Renal pelvis (tissue), 3 donors: Measurements from ENCODE around the gene R3HDM4. TPM values are rescaled to one million over a fixed set of nuclear protein-coding genes. Genes with fewer than 3 reads are reported as not detected.

ENCODE experiments used
- polyA plus RNA-seq, 3 donors: library from polyadenylated mRNA; unstranded; fragments of 120-200 nt; gene quantifications; one replicate each; pipeline ENCODE4 v1.2.1, GENCODE V29; 2013; ENCODE audit not compliant: insufficient read length in 3 of 3

Gene R3HDM4
- polyA plus RNA-seq, 3 donors: 43.1 to 58.3 (median 51.9) TPM

Other genes starting within 250 kb of the R3HDM4 start
- 10 to 100 TPM; 21.7 to 24.4 (median 23.3) TPM for gene FSTL3, start 236.8 kb downstream of the R3HDM4 start, polyA plus RNA-seq
- under 1 TPM in 2 of 3 donors, not detected in 1; 0.33 to 0.51 TPM for gene PRSS57, start 217.8 kb downstream of the R3HDM4 start, polyA plus RNA-seq
- 100 to 1,000 TPM in 2 of 3 donors, 10 to 100 TPM in 1; 89.8 to 119 (median 113) TPM for gene PALM, start 204.3 kb downstream of the R3HDM4 start, polyA plus RNA-seq
- gene MISP, start 162.1 kb downstream of the R3HDM4 start, polyA plus RNA-seq: 10 to 100 TPM in 1 of 3 donors, 1 to 10 TPM in 2; 7.1 to 11.2 (median 7.5) TPM
- gene PTBP1, start 115.8 kb downstream of the R3HDM4 start, polyA plus RNA-seq: 100 to 1,000 TPM; 400 to 450 (median 417) TPM
- 10 to 100 TPM; 11.2 to 25.9 (median 17.1) TPM for gene PLPPR3, start 91.3 kb downstream of the R3HDM4 start, polyA plus RNA-seq
- gene AZU1, start 85.4 kb downstream of the R3HDM4 start, polyA plus RNA-seq: 1 to 10 TPM; 1.0 to 3.4 (median 2.2) TPM
- gene PRTN3, start 72.2 kb downstream of the R3HDM4 start, polyA plus RNA-seq: 1 to 10 TPM; 1.2 to 2.0 (median 1.4) TPM
- under 1 TPM; 0.25 to 0.51 (median 0.46) TPM for gene ELANE, start 60.9 kb downstream of the R3HDM4 start, polyA plus RNA-seq
- gene CFD, start 53.6 kb downstream of the R3HDM4 start, polyA plus RNA-seq: 1 to 10 TPM; 3.9 to 4.4 (median 4.2) TPM
- gene MED16, start 20.0 kb downstream of the R3HDM4 start, polyA plus RNA-seq: 10 to 100 TPM; 60.6 to 71.4 (median 63.5) TPM
- gene RNU6-9, start 19.7 kb downstream of the R3HDM4 start, polyA plus RNA-seq: not detected
- gene KISS1R, start 4.1 kb upstream of the R3HDM4 start, polyA plus RNA-seq: 1 to 10 TPM in 1 of 3 donors, under 1 TPM in 2; 0.94 to 1.3 (median 0.98) TPM
- gene ARID3A, start 12.8 kb upstream of the R3HDM4 start, polyA plus RNA-seq: 10 to 100 TPM; 25.3 to 38.8 (median 31.6) TPM
- gene WDR18, start 71.1 kb upstream of the R3HDM4 start, polyA plus RNA-seq: 10 to 100 TPM; 48.4 to 63.9 (median 61.6) TPM
- gene GRIN3B, start 87.2 kb upstream of the R3HDM4 start, polyA plus RNA-seq: 1 to 10 TPM in 1 of 3 donors, under 1 TPM in 2; 0.87 to 1.1 (median 0.91) TPM
- 100 to 1,000 TPM; 126 to 135 (median 134) TPM for gene TMEM259, start 107.9 kb upstream of the R3HDM4 start, polyA plus RNA-seq
- gene RNU6-2, start 108.3 kb upstream of the R3HDM4 start, polyA plus RNA-seq: not detected
- 100 to 1,000 TPM; 171 to 183 (median 174) TPM for gene CNN2, start 113.4 kb upstream of the R3HDM4 start, polyA plus RNA-seq
- 10 to 100 TPM in 1 of 3 donors, 1 to 10 TPM in 2; 8.9 to 11.6 (median 9.6) TPM for gene ABCA7, start 126.9 kb upstream of the R3HDM4 start, polyA plus RNA-seq
- 10 to 100 TPM in 2 of 3 donors, 1 to 10 TPM in 1; 10.0 to 14.9 (median 14.8) TPM for gene ARHGAP45, start 153.9 kb upstream of the R3HDM4 start, polyA plus RNA-seq
- gene POLR2E, start 182.2 kb upstream of the R3HDM4 start, polyA plus RNA-seq: 100 to 1,000 TPM; 162 to 168 (median 165) TPM
- 100 to 1,000 TPM; 246 to 301 (median 294) TPM for gene GPX4, start 190.8 kb upstream of the R3HDM4 start, polyA plus RNA-seq